GM12874 (cell line): Measurements from ENCODE around the gene SEC14L1.

ENCODE experiments used
- TF ChIP-seq, protein P1 (sequence below): IDR thresholded peaks from 2 replicates; pipeline ENCODE4 v1.5.1; 2011; ENCODE audit warnings: low read depth, mild to moderate bottlenecking, control low read depth, low read length, moderate library complexity; ENCODE audit not compliant: insufficient read depth

SEC14L1 gene

DNA sequence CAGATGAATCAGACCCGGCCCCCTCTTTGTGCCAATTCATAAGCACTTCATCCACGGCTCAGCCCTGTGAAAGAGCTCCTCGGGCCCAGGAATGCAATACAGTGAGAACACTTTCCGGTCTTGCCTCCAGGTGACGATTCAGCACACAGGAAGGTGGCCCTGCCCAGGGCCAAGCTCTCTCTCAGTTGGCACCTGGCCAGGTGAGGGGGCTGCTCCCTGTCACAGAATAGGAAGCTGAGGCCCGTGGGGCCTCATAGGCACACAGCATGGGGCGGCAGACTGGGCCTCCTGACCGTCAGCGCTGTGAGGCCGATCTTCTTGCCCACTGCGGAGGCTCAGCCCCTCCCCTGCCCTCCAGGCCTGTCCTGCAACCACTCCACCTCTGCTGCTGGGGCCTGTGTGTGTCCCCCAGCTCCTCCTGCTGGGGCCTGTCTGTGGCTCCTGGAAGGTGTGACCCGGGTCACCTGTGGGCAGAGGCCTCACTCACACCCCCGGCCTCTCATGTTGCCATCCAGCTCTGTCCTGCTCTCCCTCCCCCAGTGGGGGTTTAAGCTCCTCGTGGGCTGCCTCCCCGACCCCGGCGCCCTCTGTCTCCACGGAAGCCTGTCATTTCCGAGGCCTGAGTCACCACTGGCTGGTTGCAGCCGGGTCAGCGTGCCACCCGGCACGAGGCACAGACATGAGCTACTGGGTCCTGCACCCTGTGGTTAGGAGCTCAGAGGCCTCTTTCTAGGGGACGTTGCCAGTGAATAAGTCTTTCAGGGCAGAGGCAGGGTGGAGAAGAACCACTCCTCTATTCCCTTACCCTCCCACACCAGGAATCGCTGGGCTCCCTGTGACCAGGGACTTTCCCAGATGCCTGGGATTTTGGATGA is 114.4 kb downstream of the SEC14L1 start:
- TF ChIP-seq, protein P1, sequence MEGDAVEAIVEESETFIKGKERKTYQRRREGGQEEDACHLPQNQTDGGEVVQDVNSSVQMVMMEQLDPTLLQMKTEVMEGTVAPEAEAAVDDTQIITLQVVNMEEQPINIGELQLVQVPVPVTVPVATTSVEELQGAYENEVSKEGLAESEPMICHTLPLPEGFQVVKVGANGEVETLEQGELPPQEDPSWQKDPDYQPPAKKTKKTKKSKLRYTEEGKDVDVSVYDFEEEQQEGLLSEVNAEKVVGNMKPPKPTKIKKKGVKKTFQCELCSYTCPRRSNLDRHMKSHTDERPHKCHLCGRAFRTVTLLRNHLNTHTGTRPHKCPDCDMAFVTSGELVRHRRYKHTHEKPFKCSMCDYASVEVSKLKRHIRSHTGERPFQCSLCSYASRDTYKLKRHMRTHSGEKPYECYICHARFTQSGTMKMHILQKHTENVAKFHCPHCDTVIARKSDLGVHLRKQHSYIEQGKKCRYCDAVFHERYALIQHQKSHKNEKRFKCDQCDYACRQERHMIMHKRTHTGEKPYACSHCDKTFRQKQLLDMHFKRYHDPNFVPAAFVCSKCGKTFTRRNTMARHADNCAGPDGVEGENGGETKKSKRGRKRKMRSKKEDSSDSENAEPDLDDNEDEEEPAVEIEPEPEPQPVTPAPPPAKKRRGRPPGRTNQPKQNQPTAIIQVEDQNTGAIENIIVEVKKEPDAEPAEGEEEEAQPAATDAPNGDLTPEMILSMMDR, result no peak

DNA sequence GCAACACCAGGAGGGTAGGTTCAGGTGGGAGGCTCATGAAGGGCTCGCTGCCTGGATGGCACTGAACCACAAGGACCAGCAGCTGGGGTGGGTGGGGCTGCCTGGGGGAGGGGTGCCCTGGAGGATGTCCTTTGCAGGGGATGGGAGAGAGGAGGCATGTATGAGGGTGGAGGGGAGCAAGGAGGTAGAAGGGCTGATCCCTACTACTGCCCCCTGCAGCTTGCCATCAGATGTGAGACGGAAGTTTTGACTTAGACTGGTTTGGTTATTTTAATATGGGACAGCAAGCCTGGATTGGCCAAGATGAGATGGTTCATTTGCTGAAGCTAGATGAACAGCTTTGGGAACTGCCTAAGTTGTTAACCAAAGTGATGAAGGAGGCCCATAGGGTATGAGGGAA is 115.9 kb downstream of the SEC14L1 start:
- TF ChIP-seq, protein P1, result no peak

DNA sequence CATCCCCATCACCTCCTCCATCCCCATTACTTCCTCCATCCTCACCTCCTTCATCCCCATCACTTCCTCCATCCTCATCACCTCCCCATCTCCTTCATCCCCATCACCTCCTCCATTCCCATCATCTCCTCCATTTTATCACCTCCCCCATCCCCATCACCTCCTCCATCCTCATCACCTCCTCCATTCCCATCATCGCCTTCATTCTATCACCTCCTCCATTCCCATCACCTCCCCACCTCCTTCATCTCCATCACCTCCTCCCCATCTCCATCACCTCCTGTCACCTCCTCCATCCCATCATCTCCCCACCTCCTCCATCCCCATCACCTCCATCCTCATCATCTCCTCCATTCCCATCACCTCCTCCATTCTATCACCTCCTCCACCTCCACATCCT is 116.4 kb downstream of the SEC14L1 start:
- TF ChIP-seq, protein P1, result no peak

DNA sequence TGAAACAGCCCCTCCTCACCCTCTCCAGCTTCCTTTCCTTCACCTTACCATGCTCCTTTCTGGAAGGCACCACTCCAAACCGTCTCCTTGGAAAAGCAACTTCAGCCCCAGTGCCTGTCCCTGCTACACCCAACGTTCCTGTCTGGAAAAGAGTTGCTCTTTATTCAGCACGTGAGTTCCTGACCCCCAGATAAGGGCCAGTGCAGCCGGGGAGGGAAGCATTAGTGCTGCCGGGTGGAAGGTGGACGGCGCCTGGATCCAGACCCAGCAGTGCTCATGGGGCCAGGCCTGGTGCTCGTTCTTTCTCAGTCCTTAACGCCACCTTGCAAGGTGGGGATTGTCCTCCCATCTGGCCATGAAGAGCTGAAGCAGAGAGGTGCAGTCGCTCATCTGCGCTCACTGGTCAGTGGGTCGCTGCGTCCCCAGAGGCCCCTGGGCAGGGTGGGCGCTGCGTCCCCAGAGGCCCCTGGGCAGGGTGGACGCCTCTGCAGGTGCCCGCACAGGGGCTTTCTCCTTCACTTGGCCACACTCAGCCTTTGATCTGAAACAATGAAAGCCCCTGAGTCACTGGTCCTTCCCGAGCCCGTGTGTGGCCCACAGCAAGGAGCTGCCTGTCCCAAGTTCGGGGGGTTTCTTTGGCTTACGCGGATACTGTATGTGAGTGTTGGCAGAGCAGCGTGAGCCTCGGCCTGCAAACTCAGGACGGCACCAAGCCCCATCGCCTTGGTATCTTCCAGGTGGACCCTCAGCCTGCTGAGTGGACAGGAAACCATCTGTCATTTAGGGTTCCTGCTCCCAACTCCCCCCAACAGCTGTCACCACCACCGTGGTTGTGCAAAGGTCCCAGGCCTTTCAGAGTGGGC is 117.1 kb downstream of the SEC14L1 start:
- TF ChIP-seq, protein P1, result no peak

DNA sequence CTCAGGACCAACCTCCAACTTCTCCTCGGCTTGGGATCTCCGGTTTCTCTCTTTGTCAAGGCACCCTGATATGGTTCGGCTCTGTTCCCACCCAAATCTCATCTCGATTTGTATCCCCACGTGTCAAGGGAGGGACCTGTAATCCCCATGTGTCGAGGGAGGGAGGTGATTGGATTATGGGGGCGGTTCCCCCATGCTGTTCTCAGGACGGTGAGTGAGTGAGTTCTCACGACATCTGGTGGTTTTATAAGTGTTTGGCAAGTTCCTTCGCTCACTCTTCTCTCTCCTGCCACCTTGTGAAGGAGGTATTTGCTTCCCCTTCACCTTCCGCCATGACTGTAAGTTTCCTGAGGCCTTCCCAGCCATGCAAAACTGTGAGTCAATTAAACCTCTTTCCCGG is 117.9 kb downstream of the SEC14L1 start:
- TF ChIP-seq, protein P1, result no peak

DNA sequence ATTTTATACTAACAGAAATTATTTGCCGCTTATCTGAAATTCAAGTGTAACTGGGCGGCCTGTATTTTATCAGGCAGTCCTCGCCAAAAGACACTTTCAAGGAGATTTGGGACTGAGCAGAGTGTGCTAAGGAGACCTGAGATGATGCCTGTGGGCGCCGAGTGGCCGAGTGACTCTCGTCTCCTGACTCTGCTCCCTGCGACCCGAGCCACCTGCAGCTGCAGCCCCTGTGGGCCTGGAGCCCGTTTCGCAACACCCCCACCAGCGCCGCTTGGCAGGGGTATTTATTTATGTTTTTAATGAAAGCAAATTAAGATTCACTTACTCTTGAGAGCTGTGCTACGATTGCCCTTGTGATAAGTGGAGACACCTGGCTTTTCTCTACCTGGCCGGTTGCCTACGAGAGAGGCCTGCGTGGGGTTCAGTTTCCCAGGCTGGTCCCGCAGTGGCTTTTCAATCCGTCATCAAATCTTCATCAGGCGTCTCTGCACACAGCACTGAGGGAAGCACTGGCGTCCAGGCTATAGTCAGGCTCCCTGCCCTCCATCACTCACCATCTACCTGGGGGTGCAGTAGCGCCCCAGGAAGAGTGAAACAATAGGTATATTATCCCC is 124.0 kb downstream of the SEC14L1 start:
- TF ChIP-seq, protein P1, result no peak

DNA sequence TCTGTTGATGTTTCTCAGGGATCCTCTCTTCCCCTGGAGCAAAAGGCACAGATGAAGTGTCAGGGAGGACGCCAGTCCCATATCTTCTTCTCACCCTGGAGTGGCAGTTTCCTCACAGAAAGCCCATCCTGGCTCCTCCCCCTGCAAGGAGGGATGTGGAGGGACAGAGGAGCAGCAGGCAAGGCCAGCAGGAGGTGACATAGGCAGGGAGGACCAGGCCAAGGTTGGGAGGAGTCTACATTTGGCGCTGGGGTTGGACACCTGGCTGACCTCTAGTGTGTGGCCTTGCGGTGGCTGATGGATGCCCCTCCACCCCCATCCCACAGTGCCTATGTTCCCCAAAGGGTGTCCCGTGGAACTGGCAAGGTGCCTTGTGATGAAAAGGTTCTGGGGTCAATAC is 125.4 kb downstream of the SEC14L1 start:
- TF ChIP-seq, protein P1, result no peak
